Sigmoid colon (tissue), 7 donors: ENCODE data around the gene DOLK. TPM values are rescaled to one million over a fixed set of nuclear protein-coding genes. Genes with fewer than 3 reads are reported as not detected.
A peak's percentile ranks its signal among the peaks of the same experiment; 100 is the strongest.

Source experiments
- DNase-seq: peaks from one replicate; pipeline ENCODE4 v3.0.0-alpha.2; 2019
- H3K27ac ChIP-seq, 4 donors: fragments of 200-600 bp; sonication (generic); one replicate each; pipeline ENCODE4 v1.5.1; 2016 to 2019; ENCODE audit warnings: mild to moderate bottlenecking in 1 of 4
- H3K27me3 ChIP-seq, 3 donors: fragments of 200-600 bp; sonication (generic); one replicate each; pipeline ENCODE4 v1.5.1; 2019; ENCODE audit warnings: mild to moderate bottlenecking in 1 of 3
- H3K36me3 ChIP-seq, 4 donors: fragments of 200-600 bp; sonication (generic); one replicate each; pipeline ENCODE4 v1.5.1; 2016 to 2019
- H3K4me1 ChIP-seq, 4 donors: fragments of 200-600 bp; sonication (generic); one replicate each; pipeline ENCODE4 v1.5.1; 2017 to 2019
- H3K4me3 ChIP-seq, 4 donors: fragments of 200-600 bp; sonication (generic); one replicate each; pipeline ENCODE4 v1.5.1; 2017 to 2019; ENCODE audit warnings: mild to moderate bottlenecking in 2 of 4, moderate library complexity in 1 of 4
- H3K9me3 ChIP-seq, 4 donors: fragments of 200-600 bp in 3 of 4; sonication (generic) in 3 of 4; one replicate each; pipeline versions ENCODE4 v1.5.1 to v1.6.1; 2013 to 2019
- EP300 ChIP-seq, 4 donors: sonication (generic); formaldehyde crosslinking; IDR thresholded peaks; one replicate each; pipeline ENCODE4 v1.6.1; 2017; ENCODE audit warnings: antibody characterized with exemption in 4 of 4
- POLR2A ChIP-seq, 2 donors: fragments of 450-650 bp; IDR thresholded peaks; one replicate each; pipeline ENCODE4 v1.6.1; 2016; ENCODE audit warnings: antibody characterized with exemption in 2 of 2, mild to moderate bottlenecking in 2 of 2, moderate library complexity in 2 of 2
- POLR2AphosphoS5 ChIP-seq, 4 donors: sonication (generic); formaldehyde crosslinking; IDR thresholded peaks; one replicate each; pipeline ENCODE4 v1.6.1; 2017; ENCODE audit warnings: antibody characterized with exemption in 4 of 4
- WGBS, 2 donors: extraction: QIAGEN DNeasy Blood & Tissue Kit; methylation state at CpG; one replicate each; pipeline ENCODE4 v1.1.7; 2013; 5-methylcytosine and 5-hydroxymethylcytosine counted together
- intact Hi-C: fragments of 100-400 bp; cut with DNase I; formaldehyde crosslinking; loops from one replicate; pipeline ENCODE4 v1.15.1; 2023
- polyA plus RNA-seq, 3 donors: library from polyadenylated mRNA; stranded (reverse); fragments of 200-250 nt; gene quantifications; one replicate each; pipeline ENCODE4 v1.2.3, GENCODE V29; 2013
- total RNA-seq, 4 donors: library from RNA; depleted of rRNA; stranded (reverse); fragments of >200 nt; gene quantifications; one replicate each; pipeline ENCODE4 v1.1.0, GENCODE V29; 2016
- TF ChIP-seq, protein P1 (sequence below), 4 experiments: fragments of 450-650 bp in 3 of 4; fragments of 200-600 bp in 1 of 4; IDR thresholded peaks; one replicate each; pipeline ENCODE4 v1.5.1; 2016 to 2019; ENCODE audit warnings: antibody characterized with exemption in 4 of 4, mild to moderate bottlenecking in 3 of 4, moderate library complexity in 2 of 4
- donor health status: healthy with polysubstance abuse.
- donor health status: Bipolar disorder and iron deficiency.
- donor health status: healthy.

DOLK gene
- total and polyA plus RNA-seq, 7 donors, result 2.4 to 11.4 (median 8.9) TPM

DNA sequence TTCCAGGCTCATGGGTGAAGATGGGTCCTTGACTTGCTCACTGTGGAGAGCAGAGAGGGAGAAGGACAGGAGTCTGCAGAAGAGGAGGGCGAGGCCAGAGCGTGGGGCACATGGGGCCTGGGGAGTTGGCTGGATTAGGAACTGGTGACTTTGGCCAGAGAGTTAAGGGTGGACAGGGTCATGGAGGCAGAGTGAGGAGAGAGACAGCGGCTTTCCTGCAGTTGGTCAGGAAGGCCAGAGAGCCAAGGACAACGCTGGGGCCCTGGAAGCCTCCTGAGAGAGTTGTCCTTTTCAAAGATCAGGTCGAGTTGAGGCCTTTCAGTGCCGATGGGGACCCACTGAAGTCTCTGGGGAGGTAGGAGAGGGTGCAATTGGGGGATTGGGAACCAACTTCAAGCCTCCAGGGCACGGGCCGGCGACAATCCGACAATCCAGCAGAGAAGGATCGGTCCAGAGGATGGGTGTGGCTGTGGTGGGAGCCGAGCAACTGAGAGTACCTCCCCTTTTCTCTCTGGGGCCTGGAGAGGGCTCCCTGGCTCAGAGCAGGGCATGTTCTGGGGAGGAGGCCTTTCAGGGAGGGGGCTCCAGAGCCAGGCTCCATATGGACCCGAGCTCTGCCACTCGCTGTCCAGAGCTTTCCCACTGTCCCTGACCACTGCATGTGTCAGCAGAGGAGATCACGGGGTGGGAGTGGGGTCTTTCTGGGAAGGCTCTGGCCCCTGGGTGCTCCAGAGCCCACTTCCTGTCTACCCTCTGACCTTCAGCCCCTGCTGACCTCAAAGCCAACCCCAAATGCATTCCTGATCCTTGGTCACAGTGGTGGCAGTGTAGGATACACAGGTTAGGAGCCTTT lies 34.1 kb downstream of the DOLK start:
- H3K36me3 ChIP-seq, result peaks cover 17 to 44% (median 28%) of the 10 kb centered on the region in 4 donors
- TF ChIP-seq, protein P1, sequence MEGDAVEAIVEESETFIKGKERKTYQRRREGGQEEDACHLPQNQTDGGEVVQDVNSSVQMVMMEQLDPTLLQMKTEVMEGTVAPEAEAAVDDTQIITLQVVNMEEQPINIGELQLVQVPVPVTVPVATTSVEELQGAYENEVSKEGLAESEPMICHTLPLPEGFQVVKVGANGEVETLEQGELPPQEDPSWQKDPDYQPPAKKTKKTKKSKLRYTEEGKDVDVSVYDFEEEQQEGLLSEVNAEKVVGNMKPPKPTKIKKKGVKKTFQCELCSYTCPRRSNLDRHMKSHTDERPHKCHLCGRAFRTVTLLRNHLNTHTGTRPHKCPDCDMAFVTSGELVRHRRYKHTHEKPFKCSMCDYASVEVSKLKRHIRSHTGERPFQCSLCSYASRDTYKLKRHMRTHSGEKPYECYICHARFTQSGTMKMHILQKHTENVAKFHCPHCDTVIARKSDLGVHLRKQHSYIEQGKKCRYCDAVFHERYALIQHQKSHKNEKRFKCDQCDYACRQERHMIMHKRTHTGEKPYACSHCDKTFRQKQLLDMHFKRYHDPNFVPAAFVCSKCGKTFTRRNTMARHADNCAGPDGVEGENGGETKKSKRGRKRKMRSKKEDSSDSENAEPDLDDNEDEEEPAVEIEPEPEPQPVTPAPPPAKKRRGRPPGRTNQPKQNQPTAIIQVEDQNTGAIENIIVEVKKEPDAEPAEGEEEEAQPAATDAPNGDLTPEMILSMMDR (IDR thresholded peaks at IDR 0.05), result no peak
- TF ChIP-seq POLR2A (IDR thresholded peaks at IDR 0.05) (no peak), EP300 (IDR thresholded peaks at IDR 0.05) (no peak), POLR2AphosphoS5 (IDR thresholded peaks at IDR 0.05) (no peak)
- intact Hi-C loops, result no loop called here
- no peak overlapping the region for H3K4me3 ChIP-seq
- DNase-seq, result no peak
- 82 to 87% methylated on average over 15 of the region's 15 CpGs for WGBS, 2 donors
- H3K27ac ChIP-seq, result peak overlapping the region; percentile 60 to 88 (median 68)
- peaks cover 0 to 89% (median 80%) of the 10 kb centered on the region in 4 donors for H3K4me1 ChIP-seq
- H3K27me3 ChIP-seq, result no peaks in the 10 kb centered on the region
- H3K9me3 ChIP-seq, result no peaks in the 10 kb centered on the region

DNA sequence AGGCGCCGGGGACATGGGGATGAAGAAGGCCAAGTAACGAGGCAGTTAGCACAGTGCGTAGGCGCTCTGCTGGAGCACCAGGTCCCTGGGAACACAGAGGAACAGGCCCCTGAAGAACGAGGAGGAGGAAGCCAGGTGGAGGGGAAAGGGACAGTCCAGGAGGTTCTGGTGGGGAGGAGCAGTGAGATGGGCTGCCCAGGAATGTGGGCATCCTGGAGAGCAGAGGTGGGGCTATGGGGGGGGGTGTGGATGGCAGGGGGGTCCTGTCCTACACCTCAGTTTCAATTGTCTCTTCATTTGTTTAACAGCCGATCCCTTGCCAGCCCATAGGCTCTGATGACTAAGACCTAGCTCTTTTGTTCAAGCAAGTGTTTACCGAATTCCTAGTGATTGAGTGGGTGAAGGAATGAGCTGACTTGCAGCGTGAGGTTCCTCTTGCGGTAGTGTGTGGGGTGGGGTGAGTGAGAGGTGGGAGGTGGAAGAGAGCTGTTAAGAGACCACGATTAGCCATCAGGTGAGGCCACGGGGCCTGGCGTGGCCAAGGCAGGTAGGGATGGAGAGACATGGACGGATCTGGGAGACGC lies 35.0 kb downstream of the DOLK start:
- H3K27ac ChIP-seq, result peak overlapping the region; percentile 60 to 88 (median 68)
- H3K27me3 ChIP-seq, result no peaks in the 10 kb centered on the region
- H3K9me3 ChIP-seq, result no peaks in the 10 kb centered on the region
- no peak for DNase-seq
- peaks cover 26 to 44% (median 34%) of the 10 kb centered on the region in 4 donors for H3K36me3 ChIP-seq
- H3K4me3 ChIP-seq, result no peak overlapping the region
- no peak for TF ChIP-seq POLR2AphosphoS5 (IDR thresholded peaks at IDR 0.05)
- TF ChIP-seq, protein P1 (IDR thresholded peaks at IDR 0.05), result no peak
- TF ChIP-seq EP300 (IDR thresholded peaks at IDR 0.05), result no peak
- TF ChIP-seq POLR2A (IDR thresholded peaks at IDR 0.05), result no peak
- intact Hi-C loops, result no loop called here
- WGBS, 2 donors, result 81 to 86% methylated on average over 15 of the region's 15 CpGs
- peaks cover 0 to 84% (median 77%) of the 10 kb centered on the region in 4 donors for H3K4me1 ChIP-seq

DNA sequence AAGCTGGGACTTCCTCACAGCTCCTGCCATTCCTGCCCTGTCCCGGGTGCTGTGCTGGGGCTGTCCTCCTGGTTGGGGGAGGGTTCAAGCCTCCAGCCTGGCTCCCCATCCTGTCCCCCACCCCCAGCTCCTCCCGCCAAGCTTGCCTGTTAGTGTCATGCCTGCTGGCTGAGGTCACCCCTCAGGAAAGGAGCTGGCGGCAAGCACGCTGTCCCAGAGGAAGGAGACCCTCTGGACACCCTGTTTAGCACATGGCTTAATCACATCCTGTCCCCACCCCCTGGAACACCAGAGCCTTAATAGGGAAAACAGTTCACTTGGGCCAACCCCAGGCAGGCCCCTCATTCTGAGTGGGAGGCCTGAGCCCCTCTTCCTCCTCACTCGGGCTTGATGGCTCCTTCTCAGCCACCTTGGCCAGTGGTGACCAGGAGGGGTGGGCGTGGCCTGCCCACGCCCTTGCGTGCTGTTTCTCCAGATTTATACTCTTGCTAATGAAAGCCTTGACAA lies 35.8 kb downstream of the DOLK start:
- H3K4me3 ChIP-seq, result no peak overlapping the region
- WGBS, 2 donors, result 54 to 64% methylated on average over 8 of the region's 8 CpGs
- H3K4me1 ChIP-seq, result peaks cover 0 to 81% (median 72%) of the 10 kb centered on the region in 4 donors
- H3K9me3 ChIP-seq, result no peaks in the 10 kb centered on the region
- peak overlapping the region; percentile 60 to 88 (median 68) for H3K27ac ChIP-seq
- DNase-seq, result peak; percentile 83
- H3K27me3 ChIP-seq, result no peaks in the 10 kb centered on the region
- TF ChIP-seq, protein P1 (IDR thresholded peaks at IDR 0.05), result no peak
- peak in 2 of 4 donors; percentile 28 to 37 for TF ChIP-seq POLR2AphosphoS5 (IDR thresholded peaks at IDR 0.05)
- intact Hi-C loops, result no loop called here
- peaks cover 28 to 49% (median 35%) of the 10 kb centered on the region in 4 donors for H3K36me3 ChIP-seq

DNA sequence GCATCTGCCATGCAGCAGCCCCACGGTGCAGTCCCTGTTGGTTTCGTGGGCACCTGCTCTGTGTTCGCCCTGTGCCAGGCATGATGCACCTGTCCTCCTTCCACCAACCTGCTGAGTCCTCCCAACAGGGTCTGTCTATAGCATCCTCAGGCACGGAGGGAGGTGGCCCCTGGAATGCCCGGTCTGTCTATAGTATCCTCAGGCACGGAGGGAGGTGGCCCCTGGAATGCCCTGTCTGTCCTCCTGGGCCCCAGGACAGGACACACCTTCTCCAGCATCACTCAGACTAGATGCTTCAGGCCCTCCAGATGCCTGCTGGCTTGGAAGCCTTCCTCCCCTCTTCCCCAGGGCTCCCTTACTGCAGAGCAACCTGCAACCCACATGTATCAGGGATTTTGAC lies 36.5 kb downstream of the DOLK start:
- H3K27me3 ChIP-seq, result no peaks in the 10 kb centered on the region
- no peak for DNase-seq
- H3K36me3 ChIP-seq, result peaks cover 24 to 42% (median 32%) of the 10 kb centered on the region in 4 donors
- peaks cover 0 to 77% (median 67%) of the 10 kb centered on the region in 4 donors for H3K4me1 ChIP-seq
- intact Hi-C loops, result no loop called here
- no peak for TF ChIP-seq POLR2AphosphoS5 (IDR thresholded peaks at IDR 0.05)
- no peak for TF ChIP-seq EP300 (IDR thresholded peaks at IDR 0.05)
- no peak for TF ChIP-seq POLR2A (IDR thresholded peaks at IDR 0.05)
- TF ChIP-seq, protein P1 (IDR thresholded peaks at IDR 0.05), result no peak
- H3K9me3 ChIP-seq, result no peaks in the 10 kb centered on the region
- peak overlapping the region; percentile 60 to 88 (median 68) for H3K27ac ChIP-seq
- H3K4me3 ChIP-seq, result no peak overlapping the region
- 91 to 92% methylated on average over 6 of the region's 6 CpGs for WGBS, 2 donors
